ENCODE measurements around the gene ERAL1.
"Not testable (repeated sequence)": the region's sequence is repeated elsewhere in the genome, so short reads cannot be mapped to it uniquely, and the experiment has no call there.

The ERAL1 gene

GRCh38 chr17:28899212-28899815 lies 44.5 kb downstream of the ERAL1 start:
- DNase-seq (ENCODE audit: low spot score) = no peak

- no peak for DNase-seq (ENCODE audit: low spot score)
Observed at GRCh38 chr17:28900986-28901726, 46.3 kb downstream of the ERAL1 start.

GRCh38 chr17:28901866-28902818 lies 47.3 kb downstream of the ERAL1 start:
- peak; percentile 72 for DNase-seq (ENCODE audit: low spot score)

- DNase-seq (ENCODE audit: low spot score) = peak; percentile 97
Observed at GRCh38 chr17:28902819-28903545, 48.2 kb downstream of the ERAL1 start, which contains the start of gene DHRS13. Gene DHRS13, minus strand, starts transcription at chr17:28903079. Its CDS starts 135 bp downstream, at chr17:28902944.

GRCh38 chr17:28903546-28903841 lies 48.7 kb downstream of the ERAL1 start:
- not testable (repeated sequence) for DNase-seq (ENCODE audit: low spot score)

GRCh38 chr17:28904800-28905199 lies 50.0 kb downstream of the ERAL1 start:
- DNase-seq (ENCODE audit: low spot score) = no peak

GRCh38 chr17:28906276-28906675 lies 51.5 kb downstream of the ERAL1 start:
- no peak for DNase-seq (ENCODE audit: low spot score)

- no peak for DNase-seq (ENCODE audit: low spot score)
Observed at GRCh38 chr17:28906706-28907438, 52.1 kb downstream of the ERAL1 start.

- DNase-seq (ENCODE audit: low spot score) = no peak
Observed at GRCh38 chr17:28907709-28908475, 53.1 kb downstream of the ERAL1 start.

GRCh38 chr17:28908640-28909167 lies 53.9 kb downstream of the ERAL1 start:
- DNase-seq (ENCODE audit: low spot score) = peak; percentile 84

- DNase-seq (ENCODE audit: low spot score) = no peak
Observed at GRCh38 chr17:28910534-28910933, 55.7 kb downstream of the ERAL1 start.

Data from AG08396 (cell line).